Trophoblast cell (in vitro differentiated cells and primary cell): ENCODE data around the gene DMRTC2.

Experiments used
- DNase-seq, 2 donors: peaks; one replicate each; pipeline ENCODE4 v3.0.0-alpha.2; 2016
- H2AFZ ChIP-seq: 2 replicates; pipeline ENCODE4 v1.6.1; 2013; ENCODE audit warnings: low read length, moderate library complexity, mild to moderate bottlenecking; ENCODE audit not compliant: insufficient read depth, poor library complexity
- H2AK5ac ChIP-seq: 2 replicates; pipeline ENCODE4 v1.6.1; 2013; ENCODE audit warnings: mild to moderate bottlenecking, low read length
- H2BK120ac ChIP-seq: 2 replicates; pipeline ENCODE4 v1.6.1; 2013; ENCODE audit warnings: low read length, mild to moderate bottlenecking, moderate library complexity; ENCODE audit not compliant: insufficient read depth, poor library complexity
- H2BK12ac ChIP-seq: 2 replicates; pipeline ENCODE4 v1.6.1; 2013; ENCODE audit warnings: mild to moderate bottlenecking, low read length, moderate library complexity
- H2BK5ac ChIP-seq: 2 replicates; pipeline ENCODE4 v1.6.1; 2013; ENCODE audit warnings: low read length, low read depth, moderate library complexity, mild to moderate bottlenecking; ENCODE audit not compliant: poor library complexity
- H3K14ac ChIP-seq: 2 replicates; pipeline ENCODE4 v1.6.1; 2013; ENCODE audit warnings: mild to moderate bottlenecking, low read length
- H3K18ac ChIP-seq: 2 replicates; pipeline ENCODE4 v1.6.1; 2013; ENCODE audit warnings: mild to moderate bottlenecking, low read length
- H3K23ac ChIP-seq: 2 replicates; pipeline ENCODE4 v1.6.1; 2013; ENCODE audit warnings: low read length
- H3K27ac ChIP-seq: 2 replicates; pipeline ENCODE4 v1.5.1; 2013; ENCODE audit warnings: low read depth, mild to moderate bottlenecking, inconsistent platforms, low read length, moderate library complexity
- H3K27me3 ChIP-seq: 2 replicates; pipeline ENCODE4 v1.6.1; 2013; ENCODE audit warnings: inconsistent platforms, mild to moderate bottlenecking, low read length, moderate library complexity; ENCODE audit not compliant: insufficient read depth
- H3K36me3 ChIP-seq, 2 experiments: 1 replicate in 1 of 2; 2 replicates in 1 of 2; pipeline ENCODE4 v1.6.1; 2013; ENCODE audit warnings: low read length in 2 of 2, mild to moderate bottlenecking in 2 of 2, moderate library complexity in 1 of 2; ENCODE audit not compliant: insufficient read depth in 2 of 2, control insufficient read depth in 1 of 2
- H3K4ac ChIP-seq: 2 replicates; pipeline ENCODE4 v1.6.1; 2013; ENCODE audit warnings: low read depth, mild to moderate bottlenecking, low read length, moderate library complexity
- H3K4me1 ChIP-seq, 2 experiments: 1 replicate in 1 of 2; 2 replicates in 1 of 2; pipeline ENCODE4 v1.6.1; 2013; ENCODE audit warnings: low read length in 2 of 2, mild to moderate bottlenecking in 2 of 2, moderate library complexity in 1 of 2; ENCODE audit not compliant: insufficient read depth in 2 of 2, control insufficient read depth in 1 of 2
- H3K4me2 ChIP-seq: 2 replicates; pipeline ENCODE4 v1.6.1; 2013; ENCODE audit warnings: inconsistent platforms, mild to moderate bottlenecking, low read length, moderate library complexity
- H3K4me3 ChIP-seq: 2 replicates; pipeline ENCODE4 v1.5.1; 2013; ENCODE audit warnings: mild to moderate bottlenecking, low read depth, low read length, inconsistent platforms
- H3K79me1 ChIP-seq: one replicate; pipeline ENCODE4 v1.6.1; 2013; ENCODE audit warnings: low read length
- H3K79me2 ChIP-seq: 2 replicates; pipeline ENCODE4 v1.6.1; 2013; ENCODE audit warnings: low read length, mild to moderate bottlenecking; ENCODE audit not compliant: control insufficient read depth, insufficient read depth, poor library complexity
- H3K9ac ChIP-seq: 2 replicates; pipeline ENCODE4 v1.6.1; 2013; ENCODE audit warnings: mild to moderate bottlenecking, low read length
- H3K9me3 ChIP-seq: 2 replicates; pipeline ENCODE4 v1.6.1; 2013; ENCODE audit warnings: low read depth, mild to moderate bottlenecking, control low read depth, inconsistent platforms, low read length; ENCODE audit not compliant: insufficient read depth
- H4K12ac ChIP-seq: 2 replicates; pipeline ENCODE4 v1.6.1; 2013; ENCODE audit warnings: low read depth, mild to moderate bottlenecking, low read length, moderate library complexity
- H4K8ac ChIP-seq: 2 replicates; pipeline ENCODE4 v1.6.1; 2013; ENCODE audit warnings: low read depth, mild to moderate bottlenecking, low read length, moderate library complexity
- H4K91ac ChIP-seq: one replicate; pipeline ENCODE4 v1.6.1; 2013; ENCODE audit warnings: low read depth, mild to moderate bottlenecking, low read length, moderate library complexity
- WGBS: extraction: QIAGEN DNeasy Blood & Tissue Kit; methylation state at CpG from one replicate; pipeline ENCODE4 v1.1.7; 2013; ENCODE audit warnings: missing lambda C conversion rate; ENCODE audit not compliant: insufficient read length, insufficient coverage; ENCODE audit errors: extremely low coverage; 5-methylcytosine and 5-hydroxymethylcytosine counted together

The DMRTC2 gene

DNA sequence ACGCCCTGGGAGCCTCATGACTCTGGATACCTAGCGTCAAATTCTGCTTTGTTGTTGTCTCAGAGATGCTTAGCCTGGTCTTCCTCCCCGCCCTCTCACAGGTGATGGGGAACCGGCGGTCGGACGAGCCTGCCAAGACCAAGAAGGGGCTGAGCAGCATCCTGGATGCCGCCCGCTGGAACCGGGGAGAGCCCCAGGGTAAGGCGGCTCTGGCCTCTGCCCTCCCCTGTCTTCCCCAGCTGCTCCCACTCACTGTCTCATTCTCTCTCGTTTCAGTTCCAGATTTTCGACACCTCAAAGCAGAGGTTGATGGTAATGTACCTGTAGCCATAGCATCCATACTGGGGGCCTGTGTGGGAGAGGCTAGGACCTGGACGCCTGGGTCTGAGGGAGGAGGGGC is 49.5 kb downstream of the DMRTC2 start:
- Histone ChIP-seq H3K27me3 (no peaks in the 10 kb centered on the region), H3K23ac (no peak overlapping the region), H3K14ac (no peak overlapping the region), H2AFZ (no peak overlapping the region), H3K79me1 (no peaks in the 10 kb centered on the region), H3K27ac (no peak overlapping the region), H2AK5ac (no peak overlapping the region), H3K9ac (no peak overlapping the region), H3K79me2 (no peaks in the 10 kb centered on the region), H3K4me1 (no peaks in the 10 kb centered on the region), H4K8ac (no peak overlapping the region), H2BK12ac (no peak overlapping the region), H3K4me3 (no peak overlapping the region), H3K4me2 (no peak overlapping the region), H3K9me3 (no peaks in the 10 kb centered on the region), H3K36me3 (peaks cover 63 to 64% of the 10 kb centered on the region in 2 experiments), H2BK120ac (no peak overlapping the region), H2BK5ac (no peak overlapping the region), H3K4ac (no peak overlapping the region), H4K91ac (no peak overlapping the region), H4K12ac (no peak overlapping the region), H3K18ac (no peak overlapping the region)
- WGBS: no CpG with 5 or more reads among the region's 14 CpGs
- no peak for DNase-seq

DNA sequence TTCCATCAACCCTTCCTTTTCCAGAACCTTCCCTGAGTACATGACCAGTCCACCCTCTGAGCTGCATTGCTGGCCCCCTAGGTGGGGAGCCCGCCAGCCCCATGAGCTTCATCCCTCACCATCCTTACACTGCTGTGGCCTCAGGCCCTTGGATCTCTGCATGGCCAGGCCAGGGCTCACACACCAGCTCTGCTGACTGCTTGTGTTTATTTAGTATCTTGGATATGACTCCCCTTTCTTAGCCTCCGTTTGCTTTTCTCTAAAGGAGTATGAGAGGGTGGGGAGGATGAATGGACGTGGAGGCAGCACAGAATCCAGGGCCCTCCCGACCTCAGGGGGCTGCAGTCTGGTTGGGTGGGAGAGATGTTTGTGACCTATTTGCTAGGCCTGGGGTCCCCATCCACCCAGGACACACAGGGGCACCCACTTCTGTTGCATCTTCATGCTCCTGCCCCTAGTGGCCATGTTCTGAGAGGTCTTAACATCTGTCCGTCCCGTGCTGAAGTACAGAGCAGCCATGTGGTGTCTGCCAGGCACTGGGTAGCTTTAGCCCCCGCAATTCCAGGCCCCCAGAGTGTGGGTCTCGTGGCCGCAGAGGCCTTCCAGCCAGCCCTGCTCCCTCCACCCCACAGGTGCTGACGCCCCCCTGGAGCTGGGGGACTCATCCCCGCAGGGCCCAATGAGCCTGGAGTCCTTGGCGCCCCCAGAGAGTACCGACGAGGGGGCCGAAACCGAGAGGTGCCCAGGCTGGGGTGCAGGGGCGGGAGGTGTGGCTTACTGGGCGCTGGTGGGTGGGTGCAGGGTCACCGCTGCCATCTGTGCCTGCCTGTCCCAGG is 51.1 kb downstream of the DMRTC2 start:
- H3K4me3 ChIP-seq: no peak overlapping the region
- H3K4me2 ChIP-seq: no peak overlapping the region
- no peak overlapping the region for H3K23ac ChIP-seq
- no peak for DNase-seq
- peaks cover 60 to 61% of the 10 kb centered on the region in 2 experiments for H3K36me3 ChIP-seq
- H3K79me2 ChIP-seq: no peaks in the 10 kb centered on the region
- H3K4ac ChIP-seq: no peak overlapping the region
- no CpG with 5 or more reads among the region's 19 CpGs for WGBS
- no peak overlapping the region for H2BK12ac ChIP-seq
- H3K27ac ChIP-seq: no peak overlapping the region
- no peak overlapping the region for H4K8ac ChIP-seq
- no peaks in the 10 kb centered on the region for H3K4me1 ChIP-seq
- no peak overlapping the region for H2AFZ ChIP-seq
- H2BK120ac ChIP-seq: no peak overlapping the region
- H3K9ac ChIP-seq: no peak overlapping the region
- H3K79me1 ChIP-seq: no peaks in the 10 kb centered on the region
- H4K12ac ChIP-seq: no peak overlapping the region
- no peak overlapping the region for H2AK5ac ChIP-seq
- no peaks in the 10 kb centered on the region for H3K27me3 ChIP-seq
- H3K9me3 ChIP-seq: no peaks in the 10 kb centered on the region
- H3K18ac ChIP-seq: no peak overlapping the region
- H4K91ac ChIP-seq: no peak overlapping the region
- no peak overlapping the region for H2BK5ac ChIP-seq
- no peak overlapping the region for H3K14ac ChIP-seq

DNA sequence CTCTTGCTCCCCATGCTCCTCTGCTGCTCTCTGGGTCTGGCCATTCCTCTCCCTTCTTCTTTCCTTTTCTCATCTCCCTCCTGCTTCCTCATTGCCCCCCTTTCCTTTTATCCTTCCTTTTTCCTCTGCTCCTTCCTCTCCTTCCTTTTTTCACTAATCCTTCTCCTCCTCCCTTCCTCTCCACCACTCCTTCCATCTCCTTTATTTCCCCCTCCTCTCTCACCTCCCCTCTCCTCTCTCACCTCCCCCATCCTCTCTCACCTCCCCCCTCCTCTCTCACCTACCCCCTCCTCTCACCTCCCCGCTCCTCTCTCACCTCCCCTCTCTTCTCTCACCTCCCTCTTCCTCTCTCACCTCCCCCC is 51.7 kb downstream of the DMRTC2 start:
- H3K79me2 ChIP-seq: no peaks in the 10 kb centered on the region
- H3K79me1 ChIP-seq: no peaks in the 10 kb centered on the region
- no peak overlapping the region for H3K4me2 ChIP-seq
- H4K91ac ChIP-seq: no peak overlapping the region
- peaks cover 62 to 65% of the 10 kb centered on the region in 2 experiments for H3K36me3 ChIP-seq
- H3K4me1 ChIP-seq: no peaks in the 10 kb centered on the region
- WGBS: 91% methylated on average over 1 of the region's 1 CpG
- H3K4ac ChIP-seq: no peak overlapping the region
- no peak overlapping the region for H3K23ac ChIP-seq
- no peak overlapping the region for H2BK5ac ChIP-seq
- H3K9ac ChIP-seq: no peak overlapping the region
- H2BK120ac ChIP-seq: no peak overlapping the region
- H2AFZ ChIP-seq: no peak overlapping the region
- H4K12ac ChIP-seq: no peak overlapping the region
- no peak overlapping the region for H3K4me3 ChIP-seq
- no peak overlapping the region for H3K27ac ChIP-seq
- DNase-seq: no peak
- no peak overlapping the region for H3K14ac ChIP-seq
- no peak overlapping the region for H4K8ac ChIP-seq
- H2AK5ac ChIP-seq: no peak overlapping the region
- no peak overlapping the region for H3K18ac ChIP-seq
- no peaks in the 10 kb centered on the region for H3K27me3 ChIP-seq
- H2BK12ac ChIP-seq: no peak overlapping the region
- H3K9me3 ChIP-seq: no peaks in the 10 kb centered on the region

DNA sequence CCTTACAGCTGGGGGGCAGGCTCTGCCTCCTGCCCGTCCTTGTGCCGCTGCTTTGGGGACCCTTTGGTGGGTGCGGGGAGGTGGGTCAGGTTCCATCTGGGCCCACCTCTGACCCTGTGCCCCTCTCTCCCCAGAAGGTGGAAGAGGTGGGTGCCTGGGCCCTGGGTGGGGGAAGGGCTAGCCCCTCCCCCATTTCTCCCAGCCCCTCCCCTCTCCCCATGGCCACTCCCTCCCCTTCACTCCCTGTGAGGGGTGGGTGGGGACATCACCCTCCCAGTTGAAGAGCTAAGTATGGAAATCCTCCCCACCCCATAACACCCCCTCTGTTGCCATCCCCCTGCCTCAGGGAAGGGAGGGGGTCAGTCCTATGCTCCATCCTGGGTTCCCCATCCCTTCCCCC is 52.3 kb downstream of the DMRTC2 start:
- H4K8ac ChIP-seq: no peak overlapping the region
- no peak overlapping the region for H3K4ac ChIP-seq
- no peak overlapping the region for H3K9ac ChIP-seq
- H2AK5ac ChIP-seq: no peak overlapping the region
- H3K36me3 ChIP-seq: peaks cover 64 to 65% of the 10 kb centered on the region in 2 experiments
- no peaks in the 10 kb centered on the region for H3K9me3 ChIP-seq
- H3K14ac ChIP-seq: no peak overlapping the region
- H2BK5ac ChIP-seq: no peak overlapping the region
- no peaks in the 10 kb centered on the region for H3K4me1 ChIP-seq
- no peak overlapping the region for H4K12ac ChIP-seq
- H4K91ac ChIP-seq: no peak overlapping the region
- no peak overlapping the region for H2BK120ac ChIP-seq
- DNase-seq: no peak
- no peaks in the 10 kb centered on the region for H3K27me3 ChIP-seq
- no CpG with 5 or more reads among the region's 3 CpGs for WGBS
- H3K18ac ChIP-seq: no peak overlapping the region
- H3K4me2 ChIP-seq: no peak overlapping the region
- H3K79me1 ChIP-seq: no peaks in the 10 kb centered on the region
- no peak overlapping the region for H3K27ac ChIP-seq
- no peak overlapping the region for H3K4me3 ChIP-seq
- no peak overlapping the region for H3K23ac ChIP-seq
- no peaks in the 10 kb centered on the region for H3K79me2 ChIP-seq
- no peak overlapping the region for H2AFZ ChIP-seq
- no peak overlapping the region for H2BK12ac ChIP-seq
